ENCODE results near the gene LIX1L.

Gene LIX1L

GRCh38 chr1:145985502-145986439 lies 28.0 kb upstream of the LIX1L start:
- in situ Hi-C loops (cut with HindIII; ENCODE audit: low sequenced_read_pairs): no loop called here

DNA sequence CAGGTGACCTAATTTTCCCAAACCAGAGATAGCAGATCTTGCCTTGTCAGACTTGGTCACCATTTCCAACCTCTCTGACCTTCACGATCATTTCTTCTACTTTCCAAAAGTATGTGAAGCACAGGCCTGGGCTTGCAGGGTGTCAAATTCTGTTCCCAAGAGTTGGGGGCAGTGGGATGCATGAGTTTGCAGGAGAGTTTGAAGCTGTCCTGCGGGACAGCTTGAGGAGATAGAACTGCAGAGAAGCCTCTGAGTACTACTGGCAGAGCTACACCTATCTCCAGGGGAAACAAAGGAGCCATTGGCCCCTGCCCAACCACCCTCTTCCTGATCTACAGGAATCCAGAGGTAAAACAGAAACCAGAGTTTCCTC lies 27.3 kb upstream of the LIX1L start:
- in situ Hi-C loops (cut with HindIII; ENCODE audit: low sequenced_read_pairs): no loop called here

- in situ Hi-C loops (cut with HindIII; ENCODE audit: low sequenced_read_pairs): no loop called here
These were observed 26.4 kb upstream of the LIX1L start for GRCh38 chr1:145983960-145984830.

- in situ Hi-C loops (cut with HindIII; ENCODE audit: low sequenced_read_pairs): no loop called here
These were observed 25.4 kb upstream of the LIX1L start for GRCh38 chr1:145983206-145983675.

- in situ Hi-C loops (cut with HindIII; ENCODE audit: low sequenced_read_pairs): no loop called here
These were observed 24.4 kb upstream of the LIX1L start for GRCh38 chr1:145982010-145982723.

DNA sequence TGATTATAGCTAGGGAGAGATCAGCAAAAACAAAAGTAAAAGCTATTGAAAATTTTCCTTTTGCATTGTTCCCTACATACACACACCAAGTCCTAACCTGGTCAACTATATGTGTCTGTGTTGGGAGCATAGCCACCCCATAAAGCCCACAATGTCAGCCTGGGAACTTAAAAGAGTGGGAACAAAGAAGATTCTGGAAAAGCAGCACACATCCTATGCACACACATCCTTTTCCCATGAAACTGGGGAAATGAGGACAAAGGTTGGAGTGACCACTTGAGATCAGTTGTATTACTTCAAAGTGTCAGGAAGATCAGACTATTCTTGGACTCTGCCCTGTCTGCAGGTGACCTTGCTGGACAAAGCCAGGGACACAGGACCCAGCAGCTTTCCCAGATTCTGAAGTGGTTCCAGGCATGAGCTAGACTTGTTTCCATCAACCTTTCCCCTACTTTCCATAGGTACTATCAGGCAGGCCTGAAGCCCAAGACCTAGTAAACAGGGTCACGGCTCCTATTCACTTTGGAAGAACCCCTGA lies 22.7 kb upstream of the LIX1L start:
- in situ Hi-C loops (cut with HindIII; ENCODE audit: low sequenced_read_pairs): no loop called here

GRCh38 chr1:145979746-145980456 lies 22.1 kb upstream of the LIX1L start:
- in situ Hi-C loops (cut with HindIII; ENCODE audit: low sequenced_read_pairs): no loop called here

DNA sequence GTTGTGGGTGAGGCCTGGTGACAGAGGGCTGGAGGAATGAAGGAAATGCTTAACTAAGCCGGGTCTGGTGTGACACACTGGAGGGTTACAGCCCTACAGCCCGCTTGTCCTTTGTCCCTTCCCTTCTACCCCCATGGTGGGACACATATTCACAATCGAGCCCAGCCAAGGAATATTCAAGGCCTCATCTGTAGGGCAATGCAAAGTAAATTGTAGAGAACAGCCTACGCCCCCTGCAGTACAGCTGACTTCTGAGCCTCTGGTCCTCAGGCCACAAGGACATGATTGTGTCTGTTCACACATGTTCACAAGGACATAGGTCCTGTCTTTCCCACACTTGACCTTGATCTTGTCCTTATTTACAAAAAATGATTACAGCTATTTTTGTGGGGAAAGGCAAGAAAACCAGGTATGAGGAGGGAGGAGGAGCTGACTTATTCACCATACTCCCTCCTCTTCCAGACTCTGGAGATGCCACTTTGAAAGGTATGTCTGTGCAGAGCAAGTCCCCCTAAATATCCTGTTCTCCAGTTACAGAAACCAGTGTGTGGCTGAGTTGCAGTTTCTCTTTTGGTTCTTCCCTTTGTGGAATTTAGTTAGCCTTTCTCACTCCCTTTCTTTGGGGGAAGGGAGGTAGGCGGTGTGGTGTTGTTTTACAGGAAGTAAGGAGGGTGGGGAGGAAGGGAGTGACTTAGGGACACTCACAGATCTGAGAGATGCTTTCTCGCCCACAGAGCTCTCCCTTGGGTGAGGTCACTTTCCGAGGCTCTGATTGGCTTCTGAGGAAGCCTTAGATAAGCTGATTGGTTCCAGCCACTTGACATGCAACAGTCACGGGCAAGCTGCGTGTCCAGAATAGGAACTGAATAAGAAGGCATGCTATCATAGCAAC lies 21.3 kb upstream of the LIX1L start:
- in situ Hi-C loops (cut with HindIII; ENCODE audit: low sequenced_read_pairs): no loop called here

GRCh38 chr1:145978471-145978853 lies 20.6 kb upstream of the LIX1L start:
- in situ Hi-C loops (cut with HindIII; ENCODE audit: low sequenced_read_pairs): no loop called here

DNA sequence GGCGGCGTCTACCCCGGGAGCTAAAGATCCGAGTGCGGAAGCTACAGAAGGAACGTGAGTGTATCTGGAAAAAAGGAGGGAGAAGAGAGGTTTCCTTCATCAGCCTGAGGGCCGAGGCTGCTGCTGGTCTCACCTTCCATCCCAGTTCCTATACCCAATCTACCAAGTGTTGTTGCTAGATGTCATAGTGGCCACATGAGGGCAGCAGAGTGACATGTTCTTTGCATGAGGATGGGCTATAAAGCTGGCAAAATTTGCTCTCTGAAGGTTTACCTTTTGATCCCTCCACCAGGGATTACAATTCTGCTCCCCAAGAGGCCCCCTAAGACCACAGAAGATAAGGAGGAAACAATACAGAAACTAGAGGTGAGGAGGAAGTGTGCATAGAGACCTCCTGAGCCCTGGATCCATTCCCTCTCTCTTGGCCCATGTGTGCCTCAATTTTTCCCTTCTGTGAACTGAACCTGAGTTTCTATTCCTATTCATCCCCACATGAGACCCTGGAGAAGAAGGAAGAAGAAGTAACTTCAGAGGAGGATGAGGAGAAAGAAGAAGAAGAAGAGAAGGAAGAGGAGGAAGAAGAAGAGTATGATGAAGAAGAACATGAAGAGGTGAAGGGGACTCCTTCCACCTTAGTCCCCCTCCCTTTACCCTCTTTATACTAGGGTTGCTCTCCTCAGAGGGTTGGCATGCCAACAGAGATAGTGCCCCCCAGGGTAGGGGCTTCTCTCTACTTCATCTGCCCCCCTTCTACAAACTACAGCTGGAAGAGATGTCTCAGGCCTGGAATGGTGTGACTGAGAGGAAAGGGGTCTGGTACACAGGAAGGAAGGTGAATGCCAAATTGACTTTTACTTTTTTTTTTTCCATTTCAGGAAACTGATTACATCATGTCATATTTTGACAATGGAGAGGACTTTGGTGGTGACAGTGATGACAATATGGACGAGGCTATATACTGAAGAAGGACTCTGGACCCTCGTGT lies 20.0 kb upstream of the LIX1L start:
- in situ Hi-C loops (cut with HindIII; ENCODE audit: low sequenced_read_pairs): no loop called here

GRCh38 chr1:145977016-145977415 lies 19.2 kb upstream of the LIX1L start:
- in situ Hi-C loops (cut with HindIII; ENCODE audit: low sequenced_read_pairs): no loop called here

- in situ Hi-C loops (cut with HindIII; ENCODE audit: low sequenced_read_pairs): no loop called here
These were observed 17.4 kb upstream of the LIX1L start for GRCh38 chr1:145975216-145975615.

- in situ Hi-C loops (cut with HindIII; ENCODE audit: low sequenced_read_pairs): no loop called here
These were observed 16.9 kb upstream of the LIX1L start for GRCh38 chr1:145974721-145975120.

DNA sequence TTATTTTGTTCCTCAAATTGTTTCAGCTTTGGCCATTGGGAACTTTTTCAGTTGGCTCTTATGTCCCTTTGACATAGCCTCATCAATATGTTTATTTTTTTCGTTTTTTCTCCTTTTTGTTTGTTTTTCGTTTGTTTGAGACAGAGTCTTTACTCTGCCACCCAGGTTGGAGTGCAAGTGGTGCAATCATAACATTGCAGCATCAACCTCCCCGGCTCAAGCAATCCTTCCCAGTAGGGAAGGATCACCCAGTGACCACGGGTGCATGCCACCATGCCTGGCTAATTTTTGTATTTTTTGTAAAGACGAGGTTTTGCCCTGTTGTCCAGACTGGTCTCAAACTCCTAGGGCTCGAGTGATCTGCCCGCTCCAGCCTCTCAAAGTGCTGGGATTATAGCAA lies 14.8 kb upstream of the LIX1L start:
- in situ Hi-C loops (cut with HindIII; ENCODE audit: low sequenced_read_pairs): no loop called here

- in situ Hi-C loops (cut with HindIII; ENCODE audit: low sequenced_read_pairs): no loop called here
These were observed 9.5 kb upstream of the LIX1L start for GRCh38 chr1:145967288-145967687.

DNA sequence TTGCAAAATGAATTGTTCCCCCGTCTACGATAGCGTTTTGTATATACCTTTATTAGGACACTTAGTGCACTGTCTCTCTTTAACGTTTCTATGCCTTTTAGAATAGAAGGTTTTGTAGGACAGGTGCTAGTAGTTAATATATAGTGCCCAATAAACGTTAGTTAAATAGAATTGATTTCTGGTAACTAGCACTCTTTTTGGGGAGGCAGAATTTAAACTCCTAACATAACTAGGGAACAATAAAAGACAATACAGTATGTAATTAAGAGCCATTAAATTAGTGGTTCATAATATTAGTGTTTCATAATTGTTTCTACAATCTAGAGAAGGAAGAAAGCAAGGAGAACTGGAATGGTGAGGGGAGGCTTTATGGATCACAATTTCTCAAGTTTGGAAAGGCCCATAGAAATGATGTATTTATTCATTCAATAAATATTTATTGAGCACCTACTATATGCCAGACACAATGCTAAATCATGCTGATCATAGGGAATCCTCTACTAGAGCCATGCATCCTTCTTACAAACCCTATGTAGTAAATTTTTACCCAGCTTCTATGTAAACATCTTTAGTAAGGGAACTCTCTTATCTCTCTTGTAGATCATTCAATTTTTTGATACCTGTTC lies 7.4 kb upstream of the LIX1L start:
- in situ Hi-C loops (cut with HindIII; ENCODE audit: low sequenced_read_pairs): no loop called here

DNA sequence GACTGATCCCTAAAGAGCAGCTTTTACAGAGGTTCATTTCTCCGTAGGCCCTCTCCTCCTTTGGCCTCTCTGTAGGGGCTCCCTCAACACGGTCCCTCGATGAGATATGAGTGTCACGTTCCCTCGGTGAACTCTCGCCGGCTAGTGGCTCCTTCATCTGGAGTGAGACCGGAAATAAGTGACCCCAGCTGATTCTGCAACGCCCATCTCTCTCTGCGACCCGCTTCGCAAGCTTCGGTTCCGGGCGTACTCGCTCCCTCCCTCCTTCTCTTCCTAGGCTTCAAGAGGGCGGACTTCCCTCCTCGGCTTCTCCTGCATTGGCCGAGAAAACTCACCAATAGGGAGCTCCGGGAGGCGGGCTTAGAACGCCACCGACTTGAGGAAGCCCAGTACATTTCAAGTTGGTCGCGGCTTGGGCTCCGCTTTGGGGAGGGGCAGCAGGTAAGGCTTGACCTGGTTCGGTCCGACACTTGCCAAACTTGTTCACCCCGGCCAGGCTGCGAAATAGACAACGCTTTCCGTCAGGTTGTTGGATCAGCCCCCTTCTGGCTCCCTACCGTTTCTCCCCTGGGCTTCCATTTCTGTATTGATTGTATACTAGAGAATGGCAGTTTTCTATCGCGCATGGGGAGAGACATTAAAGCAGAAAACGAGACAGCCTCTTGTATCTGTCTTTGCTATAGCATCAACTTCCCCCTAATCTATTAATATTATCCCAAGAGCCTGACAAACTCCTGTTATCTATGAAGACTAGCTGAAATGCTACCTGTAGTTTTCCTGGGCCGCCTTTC lies 6.7 kb upstream of the LIX1L start, which contains the start of the genes ANKRD34A and POLR3GL:
TSS of gene ANKRD34A (minus strand) at position 248 of the 791 bp plus-strand sequence. CDS start 2,816 bp downstream, outside the sequence.
TSS of gene POLR3GL (plus strand) at position 363 of the 791 bp plus-strand sequence. CDS start 10,176 bp downstream, outside the sequence.
- in situ Hi-C loops (cut with HindIII; ENCODE audit: low sequenced_read_pairs): loop anchor here (5.0 kb wide), 1 partner anchor 107 kb away; the partner anchor contains the start of gene PIAS3

Data from DLD1 (cell line).